GM23338 (cell line): ENCODE data around the gene OSBPL5. TPM values are rescaled to one million over a fixed set of nuclear protein-coding genes. Genes with fewer than 3 reads are reported as not detected.

Experiments
- ATAC-seq: fragments of 200-7000 bp; cut with Tn5 transposase; 3 replicates; pipeline ENCODE4 v1.9.1; 2020
- DNase-seq: peaks from one replicate; pipeline ENCODE4 v3.0.0-alpha.2; 2015; ENCODE audit warnings: low spot score
- H2AFZ ChIP-seq: fragments of 200-600 bp; sonication (generic); 2 replicates; pipeline ENCODE4 v1.8.0; 2016; ENCODE audit warnings: antibody characterized with exemption, mild to moderate bottlenecking, moderate library complexity
- H3F3A ChIP-seq: fragments of 200-600 bp; sonication (generic); replicated peaks from 2 replicates; pipeline ENCODE4 v1.8.0; 2017; ENCODE audit warnings: antibody characterized with exemption, mixed run types, low read depth
- H3K27ac ChIP-seq: fragments of 200-600 bp; sonication (generic); 2 replicates; pipeline ENCODE4 v1.6.1; 2016; ENCODE audit warnings: low read depth
- H3K27me3 ChIP-seq: fragments of 200-600 bp; sonication (generic); 2 replicates; pipeline ENCODE4 v1.8.0; 2016; ENCODE audit warnings: mild to moderate bottlenecking, mixed run types, moderate library complexity; ENCODE audit not compliant: insufficient read depth
- H3K36me3 ChIP-seq: fragments of 200-600 bp; sonication (generic); 2 replicates; pipeline ENCODE4 v1.8.0; 2016; ENCODE audit warnings: mild to moderate bottlenecking; ENCODE audit not compliant: insufficient read depth
- H3K4me1 ChIP-seq: fragments of 200-600 bp; sonication (generic); 2 replicates; pipeline ENCODE4 v1.8.0; 2016; ENCODE audit warnings: mild to moderate bottlenecking, moderate library complexity; ENCODE audit not compliant: insufficient read depth
- H3K4me2 ChIP-seq: fragments of 200-600 bp; sonication (generic); 2 replicates; pipeline ENCODE4 v1.7.1; 2017; ENCODE audit warnings: mixed run types
- H3K4me3 ChIP-seq: fragments of 200-600 bp; sonication (generic); 2 replicates; pipeline ENCODE4 v1.6.1; 2016; ENCODE audit warnings: mixed run types
- H3K79me2 ChIP-seq: fragments of 200-600 bp; sonication (generic); replicated peaks from 2 replicates; pipeline ENCODE4 v1.8.0; 2017; ENCODE audit warnings: mild to moderate bottlenecking; ENCODE audit not compliant: insufficient read depth
- H3K9me2 ChIP-seq: fragments of 200-600 bp; sonication (generic); 2 replicates; pipeline ENCODE4 v1.8.0; 2017; ENCODE audit not compliant: insufficient read depth
- H4K20me1 ChIP-seq: fragments of 200-600 bp; sonication (generic); replicated peaks from 2 replicates; pipeline ENCODE4 v1.8.0; 2017; ENCODE audit warnings: mild to moderate bottlenecking; ENCODE audit not compliant: insufficient read depth
- H3K27ac Mint-ChIP-seq: 2 replicates; pipeline ENCODE4 v1.8.0; 2020; ENCODE audit warnings: inconsistent platforms, mild to moderate bottlenecking, moderate library complexity, mixed read lengths
- H3K27me3 Mint-ChIP-seq: 3 replicates; pipeline ENCODE4 v1.8.0; 2022; ENCODE audit warnings: low read depth, mild to moderate bottlenecking, moderate library complexity, mixed read lengths, inconsistent platforms; ENCODE audit not compliant: insufficient read depth, poor library complexity
- H3K36me3 Mint-ChIP-seq: 3 replicates; pipeline ENCODE4 v1.8.0; 2021; ENCODE audit warnings: low read depth, mild to moderate bottlenecking, inconsistent platforms, moderate library complexity, mixed read lengths
- H3K4me1 Mint-ChIP-seq: 3 replicates; pipeline ENCODE4 v1.8.0; 2020; ENCODE audit warnings: mild to moderate bottlenecking, inconsistent platforms, mixed read lengths
- H3K4me3 Mint-ChIP-seq: 3 replicates; pipeline ENCODE4 v1.8.0; 2021; ENCODE audit warnings: moderate library complexity, mild to moderate bottlenecking, inconsistent platforms, mixed read lengths
- H3K9me3 Mint-ChIP-seq: 3 replicates; pipeline ENCODE4 v1.8.0; 2020; ENCODE audit warnings: moderate library complexity, mild to moderate bottlenecking, inconsistent platforms, mixed read lengths
- CREB1 ChIP-seq: fragments of 250-450 bp; sonication (Bioruptor Pico); IDR thresholded peaks from 2 replicates; pipeline ENCODE4 v1.5.0; 2020; ENCODE audit warnings: low read depth, mild to moderate bottlenecking, moderate library complexity
- CTCF ChIP-seq, 2 experiments: fragments of 200-600 bp in 1 of 2; sonication (generic) in 1 of 2; conservative IDR thresholded peaks; 2 replicates each; pipeline versions ENCODE4 v1.5.1 to v1.6.1; 2016 to 2017; ENCODE audit warnings: antibody characterized with exemption in 2 of 2, low read depth in 2 of 2, mild to moderate bottlenecking in 2 of 2, moderate library complexity in 1 of 2
- ETS1 ChIP-seq: IDR thresholded peaks from 2 replicates; pipeline ENCODE4 v1.6.1; 2016; ENCODE audit warnings: antibody characterized with exemption
- POLR2AphosphoS5 ChIP-seq: IDR thresholded peaks from 2 replicates; pipeline ENCODE4 v1.6.1; 2016; ENCODE audit warnings: antibody characterized with exemption, low read depth
- ZNF331 ChIP-seq: fragments of 250-450 bp; sonication (Bioruptor Pico); IDR thresholded peaks from 2 replicates; pipeline ENCODE4 v1.5.0; 2020; ENCODE audit warnings: low read depth, mild to moderate bottlenecking, moderate library complexity
- polyA plus RNA-seq: library from polyadenylated mRNA; unstranded; fragments of >200 nt; fragmentation: Nextera tagmentation; extraction: Ambion mirVana; gene quantifications from 2 replicates; pipeline ENCODE4 v1.2.1, GENCODE V29; 2016
- total RNA-seq: library from RNA; depleted of rRNA; stranded (reverse); fragments of >200 nt; shearing (Covaris generic); gene quantifications from 2 replicates; pipeline ENCODE4 v1.2.3, GENCODE V29; 2014

OSBPL5 gene
- total and polyA plus RNA-seq, 2 experiments from 2014 or later, result 2.7 to 12.0 TPM

GRCh38 chr11:3175194-3175593 lies 10.1 kb upstream of the OSBPL5 start:
- ATAC-seq, result no peak
- H3K36me3 Mint-ChIP-seq, result no peaks in the 10 kb centered on the region
- H3K27me3 Mint-ChIP-seq, result peaks cover 12% of the 10 kb centered on the region

GRCh38 chr11:3174387-3174786 lies 9.3 kb upstream of the OSBPL5 start:
- Mint-ChIP-seq H3K27me3 (peaks cover 13% of the 10 kb centered on the region), H3K27ac (no peak overlapping the region), H3K4me1 (peaks cover 5% of the 10 kb centered on the region), H3K4me3 (no peak overlapping the region), H3K9me3 (peaks cover 9% of the 10 kb centered on the region), H3K36me3 (no peaks in the 10 kb centered on the region; the same call in 2 of the 3 replicates)
- Histone ChIP-seq H3K9me2 (peaks cover 17% of the 10 kb centered on the region; the same call in 1 of the 2 replicates), H2AFZ (no peak overlapping the region), H3F3A (no peaks in the 10 kb centered on the region), H3K27me3 (no peaks in the 10 kb centered on the region), H3K27ac (no peak overlapping the region), H3K36me3 (no peaks in the 10 kb centered on the region), H3K4me3 (no peak overlapping the region), H3K4me2 (no peak overlapping the region), H3K79me2 (no peaks in the 10 kb centered on the region), H4K20me1 (no peaks in the 10 kb centered on the region), H3K4me1 (no peaks in the 10 kb centered on the region)
- no peak for ATAC-seq
- DNase-seq, result no peak
- no peak for TF ChIP-seq POLR2AphosphoS5
- no peak for TF ChIP-seq CREB1 (CRISPR knock-in tag)
- TF ChIP-seq CTCF (conservative IDR thresholded peaks at IDR 0.05; ENCODE audit: low read depth in 2 of 2), result no peak
- TF ChIP-seq ZNF331 (CRISPR knock-in tag), result no peak
- no peak for TF ChIP-seq ETS1

More at GRCh38 chr11:3175194-3175593, 10.1 kb upstream of the OSBPL5 start:
- H3K9me2 ChIP-seq, result peaks cover 17% of the 10 kb centered on the region; the same call in 1 of the 2 replicates
- H4K20me1 ChIP-seq, result no peaks in the 10 kb centered on the region
- no peaks in the 10 kb centered on the region for H3K4me1 ChIP-seq
- Mint-ChIP-seq H3K4me1 (no peaks in the 10 kb centered on the region), H3K4me3 (no peak overlapping the region), H3K27ac (no peak overlapping the region), H3K9me3 (peaks cover 14% of the 10 kb centered on the region)
- no peaks in the 10 kb centered on the region for H3K79me2 ChIP-seq
- no peaks in the 10 kb centered on the region for H3K36me3 ChIP-seq
- TF ChIP-seq ETS1 (no peak), CTCF (conservative IDR thresholded peaks at IDR 0.05; ENCODE audit: low read depth in 2 of 2) (no peak), CREB1 (CRISPR knock-in tag) (no peak)
- no peak overlapping the region for H3K4me3 ChIP-seq
- no peaks in the 10 kb centered on the region for H3K27me3 ChIP-seq
- H3F3A ChIP-seq, result no peaks in the 10 kb centered on the region
- H3K27ac ChIP-seq, result no peak overlapping the region
- DNase-seq, result no peak
- no peak overlapping the region for H2AFZ ChIP-seq
- no peak overlapping the region for H3K4me2 ChIP-seq
